ENCODE measurements around the gene MRPS5.

DNA sequence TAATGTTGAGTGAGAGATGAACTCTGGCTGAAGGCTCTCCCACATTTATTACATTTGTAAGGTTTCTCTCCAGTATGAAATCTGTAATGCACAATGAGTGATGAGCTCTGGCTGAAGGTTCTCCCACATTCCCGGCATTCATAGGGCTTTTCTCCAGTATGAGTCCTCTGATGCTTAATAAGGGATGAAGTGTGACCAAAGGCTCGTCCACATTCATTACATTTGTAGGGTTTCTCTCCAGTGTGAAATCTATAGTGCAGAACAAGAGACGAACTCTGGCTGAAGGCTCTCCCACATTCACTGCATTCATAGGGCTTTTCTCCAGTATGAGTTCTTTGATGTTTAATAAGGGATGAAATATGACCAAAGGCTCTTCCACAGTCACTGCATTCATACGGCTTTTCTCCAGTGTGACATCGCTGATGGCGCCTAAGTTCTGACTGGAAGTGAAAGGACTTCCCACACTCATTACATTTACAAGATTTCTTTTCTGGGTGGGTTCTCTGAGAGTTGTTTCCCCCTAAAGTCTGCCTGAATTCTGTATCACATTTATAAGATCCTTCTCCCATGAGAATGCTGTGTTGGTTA is 27.9 kb upstream of the MRPS5 start:
- TF ChIP-seq, protein P1, sequence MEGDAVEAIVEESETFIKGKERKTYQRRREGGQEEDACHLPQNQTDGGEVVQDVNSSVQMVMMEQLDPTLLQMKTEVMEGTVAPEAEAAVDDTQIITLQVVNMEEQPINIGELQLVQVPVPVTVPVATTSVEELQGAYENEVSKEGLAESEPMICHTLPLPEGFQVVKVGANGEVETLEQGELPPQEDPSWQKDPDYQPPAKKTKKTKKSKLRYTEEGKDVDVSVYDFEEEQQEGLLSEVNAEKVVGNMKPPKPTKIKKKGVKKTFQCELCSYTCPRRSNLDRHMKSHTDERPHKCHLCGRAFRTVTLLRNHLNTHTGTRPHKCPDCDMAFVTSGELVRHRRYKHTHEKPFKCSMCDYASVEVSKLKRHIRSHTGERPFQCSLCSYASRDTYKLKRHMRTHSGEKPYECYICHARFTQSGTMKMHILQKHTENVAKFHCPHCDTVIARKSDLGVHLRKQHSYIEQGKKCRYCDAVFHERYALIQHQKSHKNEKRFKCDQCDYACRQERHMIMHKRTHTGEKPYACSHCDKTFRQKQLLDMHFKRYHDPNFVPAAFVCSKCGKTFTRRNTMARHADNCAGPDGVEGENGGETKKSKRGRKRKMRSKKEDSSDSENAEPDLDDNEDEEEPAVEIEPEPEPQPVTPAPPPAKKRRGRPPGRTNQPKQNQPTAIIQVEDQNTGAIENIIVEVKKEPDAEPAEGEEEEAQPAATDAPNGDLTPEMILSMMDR (IDR thresholded peaks at IDR 0.05 in 4 of 5, conservative IDR thresholded peaks at IDR 0.05 in 1 of 5): no peak
- TF ChIP-seq POLR2A (IDR thresholded peaks at IDR 0.05): no peak

Data from gastrocnemius medialis (tissue), 4 donors.